Forelimb muscle (tissue), 1 donor: Measurements from ENCODE around the gene MRPL55. TPM values are rescaled to one million over a fixed set of nuclear protein-coding genes. Genes with fewer than 3 reads are reported as not detected.

Experiments used
- DNase-seq: peaks from one replicate; pipeline ENCODE4 v3.0.0-alpha.2; 2013; ENCODE audit warnings: low read depth
- polyA plus RNA-seq: library from polyadenylated mRNA; unstranded; fragments of 120-200 nt; gene quantifications from one replicate; pipeline ENCODE4 v1.2.1, GENCODE V29; 2013; ENCODE audit not compliant: insufficient read length

MRPL55 gene
- polyA plus RNA-seq, 1 donor: 28.1 TPM

- DNase-seq: no peak
These were observed 21.3 kb downstream of the MRPL55 start for GRCh38 chr1:228087771-228088251.

GRCh38 chr1:228085287-228085951 lies 23.7 kb downstream of the MRPL55 start:
- DNase-seq: no peak

DNA sequence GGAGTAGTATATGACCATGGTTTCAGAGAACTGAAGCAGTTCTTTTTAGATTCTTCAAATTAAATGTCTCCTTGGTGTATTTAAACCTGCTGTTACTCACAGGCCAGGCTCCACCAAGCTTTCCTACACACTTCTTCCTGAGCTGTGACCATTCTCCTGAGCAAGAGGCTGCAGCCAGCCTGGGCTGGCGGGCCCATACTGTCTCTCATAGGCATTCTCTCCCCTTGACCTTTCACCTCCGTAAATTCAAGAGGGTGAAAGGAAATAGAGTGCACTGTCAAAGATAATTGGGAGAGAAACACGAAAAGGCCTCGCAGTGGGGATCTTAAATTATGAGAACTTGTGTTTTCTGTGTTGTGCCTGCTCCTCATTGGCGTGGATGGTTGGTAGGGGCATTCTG lies 24.3 kb downstream of the MRPL55 start:
- DNase-seq: no peak

- DNase-seq: no peak
These were observed 24.8 kb downstream of the MRPL55 start for GRCh38 chr1:228084325-228084724.

DNA sequence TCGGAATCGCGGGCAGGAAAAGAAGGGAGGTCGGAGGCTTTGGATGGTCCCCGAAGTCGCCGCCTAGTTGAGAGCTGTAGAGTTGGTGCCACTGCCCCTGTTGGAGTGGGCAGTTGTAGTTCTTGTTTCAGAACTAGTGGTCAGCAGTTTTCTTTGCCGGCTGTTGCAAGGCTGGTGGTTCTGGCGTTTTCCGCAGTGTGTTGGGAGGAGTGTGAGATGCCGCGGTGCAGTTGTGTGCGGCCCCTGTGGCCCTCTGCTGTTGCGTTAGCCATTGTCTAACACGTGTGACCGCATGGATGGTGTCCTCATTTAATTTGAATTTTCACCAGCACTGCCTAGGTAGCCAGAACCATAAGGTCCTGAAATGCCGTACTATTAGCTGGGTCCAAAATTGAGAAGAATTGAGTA lies 25.2 kb downstream of the MRPL55 start:
- DNase-seq: no peak

- no peak for DNase-seq
These were observed 25.9 kb downstream of the MRPL55 start for GRCh38 chr1:228082918-228083870.

DNA sequence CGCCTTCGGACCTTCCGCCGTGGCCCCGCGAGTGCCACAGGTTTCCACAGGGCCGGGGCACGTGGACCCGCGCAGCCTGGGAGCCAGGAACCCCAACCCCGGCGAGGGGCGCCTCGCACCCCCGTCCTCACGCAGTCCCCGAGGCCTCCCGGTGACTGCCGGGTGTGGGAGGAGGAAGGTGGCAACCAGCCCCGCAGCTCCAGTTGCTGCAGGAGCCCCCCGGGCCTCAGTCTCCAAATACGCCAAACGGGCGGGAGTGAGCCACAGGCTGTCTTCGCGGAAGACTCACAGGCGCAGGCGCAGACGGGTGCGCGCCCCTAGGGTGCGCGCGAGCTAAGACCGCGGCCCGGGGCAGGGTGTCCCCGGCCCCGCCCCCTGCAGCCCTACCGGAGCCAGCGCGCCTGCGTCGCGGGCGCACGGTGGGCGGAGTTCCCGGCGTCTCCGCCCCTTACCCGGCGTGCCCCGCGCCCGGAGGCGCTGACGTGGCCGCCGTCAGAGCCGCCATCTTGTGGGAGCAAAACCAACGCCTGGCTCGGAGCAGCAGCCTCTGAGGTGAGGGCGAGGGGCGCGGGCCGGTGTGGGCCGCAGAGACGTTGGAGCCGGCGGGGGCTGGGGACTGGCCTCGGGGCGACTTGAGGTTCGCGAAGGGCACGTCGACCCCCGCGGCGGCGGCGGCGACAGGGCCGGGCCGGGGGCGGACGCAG lies 26.7 kb downstream of the MRPL55 start, which contains the start of gene ARF1:
Gene ARF1, plus strand, starts transcription at position 495 of the 704 bp plus-strand sequence. CDS start 14,407 bp downstream, outside the sequence.
- DNase-seq: peak; percentile 90

DNA sequence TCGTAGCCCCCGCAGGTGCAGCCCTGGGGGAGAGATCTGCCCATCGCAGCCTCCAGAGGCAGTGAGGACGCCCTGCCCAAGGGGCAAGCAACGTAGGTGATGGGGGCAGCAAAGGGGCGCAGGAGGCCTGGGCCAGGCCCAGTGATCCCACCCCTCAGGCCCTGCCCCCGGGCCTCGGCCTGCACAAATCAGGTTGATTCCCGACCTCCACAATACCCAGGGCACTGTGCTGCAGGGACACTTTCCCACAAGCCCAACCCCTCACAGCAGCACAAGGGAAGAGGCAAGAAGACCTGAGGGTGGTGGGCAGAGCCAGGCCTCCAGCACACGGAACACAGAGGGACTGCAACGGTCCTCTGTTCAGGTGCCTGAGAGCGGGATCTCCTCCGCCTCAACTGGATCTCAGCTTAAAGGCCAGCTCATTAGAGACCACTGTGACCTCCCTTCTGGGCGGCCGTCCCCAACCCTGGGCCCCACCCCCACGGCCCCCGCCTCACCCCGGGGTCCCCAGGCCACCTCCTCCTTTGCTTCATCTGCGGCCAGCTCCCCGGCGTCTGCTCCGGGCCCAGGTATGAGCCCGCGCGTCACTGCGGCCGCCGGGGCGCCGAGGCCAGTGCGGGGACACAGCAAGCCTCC lies 27.4 kb downstream of the MRPL55 start:
- DNase-seq: no peak

GRCh38 chr1:228081144-228081543 lies 28.0 kb downstream of the MRPL55 start:
- DNase-seq: no peak

DNA sequence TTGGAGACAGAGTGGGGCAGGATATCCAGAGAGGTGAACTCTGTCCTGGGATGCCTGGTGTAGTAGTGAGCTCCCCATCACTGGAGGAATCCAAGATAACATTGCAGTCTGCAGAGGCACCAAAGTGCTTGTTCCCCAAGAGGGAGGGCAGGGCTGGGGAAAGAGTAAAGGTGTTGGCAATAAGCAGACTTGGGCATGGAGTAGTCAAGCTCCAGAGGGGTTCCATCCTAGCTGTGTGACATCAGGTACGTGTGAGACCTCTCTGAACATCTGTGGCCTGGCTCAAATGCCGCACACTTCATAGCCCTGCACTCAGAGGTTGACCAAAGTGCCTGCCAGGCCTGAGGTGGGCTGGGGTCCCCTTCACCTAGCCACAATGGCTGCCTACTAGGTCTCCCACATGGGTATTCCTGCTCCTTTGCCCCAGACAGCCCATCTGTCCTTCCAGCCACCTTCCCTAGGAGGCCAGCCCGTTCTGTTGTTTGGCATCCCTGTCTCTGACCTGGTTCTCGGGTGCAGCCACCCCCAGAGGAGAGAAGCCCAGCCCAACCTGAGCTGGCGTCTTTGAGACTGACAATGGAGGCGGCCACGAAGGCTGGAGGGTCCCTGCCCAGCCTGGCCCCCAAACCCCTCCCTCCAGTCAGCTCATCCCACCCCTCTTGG lies 29.4 kb downstream of the MRPL55 start:
- no peak for DNase-seq

- DNase-seq: no peak
These were observed 30.1 kb downstream of the MRPL55 start for GRCh38 chr1:228079013-228079412.

DNA sequence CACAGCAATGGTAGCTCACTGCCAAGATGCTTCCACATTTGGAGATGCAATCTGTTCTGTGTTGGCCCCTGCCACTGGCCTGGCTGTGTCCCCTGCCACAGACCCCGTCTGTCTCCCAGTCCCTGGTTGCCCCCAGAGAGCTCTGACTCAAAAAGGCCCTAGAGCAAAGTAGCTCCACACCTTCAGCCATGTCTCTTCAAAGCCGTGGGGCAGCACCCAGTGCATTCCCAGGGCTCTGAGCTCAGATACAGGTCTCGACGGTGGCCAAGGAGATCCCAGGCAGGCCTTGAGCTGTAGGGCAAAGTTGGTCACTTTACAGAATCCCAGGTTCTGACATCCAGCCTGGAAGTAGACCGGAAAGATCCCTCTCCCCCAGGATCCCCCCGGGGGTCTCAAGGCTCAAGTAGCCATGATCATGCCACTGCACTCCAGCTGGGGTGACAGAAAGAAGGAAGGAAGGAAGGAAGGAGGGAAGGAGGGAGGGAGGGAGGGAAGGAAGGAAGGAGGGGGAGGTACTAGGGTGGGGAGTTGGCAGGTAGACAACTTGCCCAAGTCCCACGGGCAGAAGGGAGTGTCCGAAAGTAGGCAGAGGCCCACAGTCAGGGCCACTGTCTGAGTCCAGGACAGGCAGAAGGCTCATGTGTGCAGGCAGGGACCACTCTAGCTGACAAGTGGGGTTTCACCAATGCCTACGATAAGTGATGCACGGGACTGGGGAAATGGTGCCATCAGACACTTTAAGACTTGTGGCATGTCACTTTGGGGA lies 31.4 kb downstream of the MRPL55 start:
- no peak for DNase-seq

GRCh38 chr1:228076796-228077430 lies 32.2 kb downstream of the MRPL55 start:
- DNase-seq: no peak

DNA sequence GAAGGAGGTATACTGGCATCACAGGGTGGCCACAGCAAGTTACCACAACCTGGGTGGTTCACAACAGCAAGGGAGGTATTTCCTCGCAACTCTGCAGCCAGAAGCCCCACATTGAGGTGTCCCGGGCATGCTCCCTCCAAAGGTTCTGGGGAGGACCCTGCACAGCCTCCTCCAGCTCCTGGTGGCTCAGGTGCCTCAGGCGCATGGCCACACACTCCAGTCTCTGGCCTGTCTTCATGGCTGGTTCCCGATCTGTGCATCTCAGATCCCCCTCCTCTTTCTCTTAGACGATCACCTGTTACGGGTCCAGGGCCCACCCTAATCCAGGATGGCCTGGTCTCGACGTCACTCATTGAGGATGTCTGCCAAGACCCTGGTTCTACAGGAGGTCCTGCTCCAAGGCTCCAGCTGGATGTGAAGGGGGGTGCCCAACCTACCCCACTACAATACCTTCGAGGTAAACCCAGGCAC lies 33.3 kb downstream of the MRPL55 start:
- no peak for DNase-seq

GRCh38 chr1:228074954-228075730 lies 34.0 kb downstream of the MRPL55 start:
- DNase-seq: no peak

DNA sequence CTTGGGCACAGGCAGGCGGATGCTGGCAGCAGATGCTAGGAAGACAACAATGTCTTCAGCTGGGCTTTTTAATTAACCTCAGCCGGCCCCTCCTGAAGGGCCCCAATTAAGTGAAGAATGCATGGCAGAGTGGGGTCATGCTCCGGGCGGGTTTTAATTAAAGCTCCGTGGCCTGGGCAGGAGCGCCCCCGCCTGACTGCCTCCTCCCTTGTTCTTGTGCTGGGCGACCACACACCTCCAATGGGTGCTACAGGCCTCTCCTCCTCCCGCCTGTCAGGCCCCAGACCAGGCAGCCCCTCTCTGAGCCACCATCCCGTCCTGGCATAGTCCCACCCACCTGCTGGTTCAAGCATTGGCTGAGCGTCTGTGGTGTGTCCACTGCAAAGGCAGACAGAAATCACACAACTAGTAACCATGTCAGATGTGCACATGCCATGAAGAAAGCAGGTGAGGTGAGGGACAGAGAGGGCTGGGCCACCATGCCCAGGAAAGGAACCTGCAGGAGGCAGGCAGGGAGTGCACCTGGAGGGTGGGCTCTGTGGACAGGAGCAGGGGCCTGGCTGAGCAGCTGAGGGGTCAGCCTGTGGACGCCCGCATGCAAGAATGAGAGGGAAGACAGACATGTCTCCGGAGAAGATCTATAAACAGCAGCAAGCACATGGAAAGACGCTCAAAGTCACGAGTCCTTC lies 35.1 kb downstream of the MRPL55 start:
- no peak for DNase-seq

DNA sequence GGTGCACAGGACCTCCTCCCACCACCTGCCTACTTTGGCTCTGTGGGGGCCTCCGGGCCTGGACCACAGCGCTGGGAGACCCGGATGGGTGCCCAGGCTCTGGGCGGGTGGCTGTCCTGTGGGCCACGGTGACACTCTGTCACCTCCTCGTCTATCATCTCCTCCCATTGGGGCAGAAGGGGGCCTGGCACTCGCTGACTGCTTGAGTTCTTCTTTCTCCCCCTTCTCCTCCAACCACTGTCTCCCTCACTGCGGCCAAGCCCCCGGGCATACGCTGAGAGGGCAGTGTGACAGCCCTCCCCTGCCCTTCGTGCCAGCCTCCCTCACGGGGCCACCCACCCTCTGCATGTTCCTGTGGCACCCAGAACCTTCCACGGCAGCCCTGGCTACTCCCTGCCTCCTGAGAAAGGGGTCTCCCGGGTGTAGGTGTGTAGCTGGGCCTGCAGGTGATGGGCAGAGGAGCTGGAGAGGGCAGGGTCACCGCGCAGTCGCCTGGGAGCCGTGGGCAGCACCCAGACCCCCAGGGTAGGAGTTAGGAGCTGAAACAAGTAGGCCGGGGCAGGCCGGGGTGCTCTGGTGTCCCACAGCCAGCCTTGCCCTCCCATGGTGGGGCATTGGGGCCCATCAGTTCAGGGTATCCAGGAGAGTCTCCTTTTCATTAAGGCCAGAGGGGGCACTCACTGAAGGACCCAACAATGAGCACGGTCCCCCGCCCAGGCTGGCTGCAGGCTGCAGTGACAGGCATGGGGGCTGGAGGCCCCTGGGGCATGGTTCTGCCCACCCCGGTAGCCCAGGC lies 35.8 kb downstream of the MRPL55 start:
- DNase-seq: no peak
